DND-41 (cell line): ENCODE data around the gene OSBPL3.
"Not testable (repeated sequence)": the region's sequence is repeated elsewhere in the genome, so short reads cannot be mapped to it uniquely, and the experiment has no call there.

Source experiments
- CTCF ChIP-seq: IDR thresholded peaks from 2 replicates; pipeline ENCODE4 v1.5.1; 2012; ENCODE audit warnings: borderline replicate concordance, low read length, moderate library complexity, mild to moderate bottlenecking; ENCODE audit not compliant: poor library complexity, severe bottlenecking; ENCODE audit errors: extremely low read depth
- EZH2 ChIP-seq: IDR thresholded peaks from 3 replicates; pipeline ENCODE4 v1.6.1; 2012; ENCODE audit warnings: borderline replicate concordance, low read depth, mild to moderate bottlenecking, moderate library complexity, low read length, inconsistent platforms; ENCODE audit not compliant: severe bottlenecking

GRCh38 chr7:25017671-25018070 is 37.7 kb upstream of the OSBPL3 start:
- TF ChIP-seq CTCF, EZH2: not testable (repeated sequence)
